T-cell (primary cell): ENCODE results near the gene ZNF680. TPM values are rescaled to one million over a fixed set of nuclear protein-coding genes. Genes with fewer than 3 reads are reported as not detected.

Source experiments
- ATAC-seq, 4 experiments: fragments of 200-7000 bp in 3 of 4; fragments of 150-1000 bp in 1 of 4; cut with Tn5 transposase; replicated peaks in 1 of 4; 1 replicate in 3 of 4; 2 replicates in 1 of 4; pipeline ENCODE4 v1.10.0; 2021; ENCODE audit warnings: moderate library complexity in 3 of 4, mild to moderate bottlenecking in 2 of 4, moderate number of reproducible peaks in 1 of 4
- CTCF ChIA-PET, 2 donors: fragments of 300-600 bp; sonication (Branson Sonifier 250); formaldehyde crosslinking; loops; one replicate each; lab custom pipeline; 2022; ENCODE audit warnings: antibody characterized with exemption in 2 of 2; lab: Charles Lee
- POLR2A ChIA-PET, 2 donors: fragments of 300-600 bp; sonication (Branson Sonifier 250); formaldehyde crosslinking; loops; one replicate each; lab custom pipeline; 2022; ENCODE audit warnings: antibody characterized with exemption in 2 of 2; lab: Charles Lee
- DNase-seq, 35 experiments: peaks; one replicate each; pipeline versions ENCODE4 v3.0.0 to v3.0.0-alpha.2; 2013 to 2023
- H3K27ac ChIP-seq: one replicate; pipeline ENCODE4 v1.5.1; 2013; ENCODE audit warnings: low read length
- H3K27me3 ChIP-seq, 2 experiments: replicated peaks in 1 of 2; 1 replicate in 1 of 2; 2 replicates in 1 of 2; pipeline versions ENCODE4 v1.6.1 to v1.7.0; 2013; ENCODE audit warnings: low read length in 1 of 2, mixed read lengths in 1 of 2; ENCODE audit not compliant: control insufficient read depth in 2 of 2, insufficient read depth in 2 of 2; ENCODE audit errors: extremely low read depth in 1 of 2
- H3K36me3 ChIP-seq, 2 donors: 1 replicate in 1 of 2; 2 replicates in 1 of 2; pipeline versions ENCODE4 v1.6.1 to v1.7.0; 2013; ENCODE audit warnings: low read length in 1 of 2; ENCODE audit not compliant: control insufficient read depth in 2 of 2, insufficient read depth in 1 of 2; ENCODE audit errors: extremely low read depth in 1 of 2
- H3K4me1 ChIP-seq, 2 experiments: 1 replicate in 1 of 2; 2 replicates in 1 of 2; pipeline versions ENCODE4 v1.6.1 to v1.7.0; 2013; ENCODE audit warnings: low read length in 2 of 2, mixed read lengths in 1 of 2; ENCODE audit not compliant: insufficient read depth in 2 of 2, control insufficient read depth in 1 of 2; ENCODE audit errors: extremely low read depth in 1 of 2
- H3K4me3 ChIP-seq, 2 donors: 1 replicate in 1 of 2; 2 replicates in 1 of 2; pipeline versions ENCODE4 v1.5.1 to v1.7.0; 2013; ENCODE audit warnings: mild to moderate bottlenecking in 2 of 2, low read length in 1 of 2, moderate library complexity in 1 of 2; ENCODE audit not compliant: control insufficient read depth in 1 of 2; ENCODE audit errors: extremely low read depth in 1 of 2
- H3K9me3 ChIP-seq: 2 replicates; pipeline ENCODE4 v1.7.0; 2013
- H3K27ac Mint-ChIP-seq, 2 donors: one replicate each; pipeline ENCODE4 v1.8.0; 2020 to 2021; ENCODE audit warnings: mild to moderate bottlenecking in 2 of 2, mixed read lengths in 2 of 2
- H3K27me3 Mint-ChIP-seq, 2 donors: one replicate each; pipeline ENCODE4 v1.8.0; 2021 to 2022; ENCODE audit warnings: mixed read lengths in 2 of 2
- H3K36me3 Mint-ChIP-seq: one replicate; pipeline ENCODE4 v1.8.0; 2021; ENCODE audit warnings: mixed read lengths
- H3K4me1 Mint-ChIP-seq, 3 donors: one replicate each; pipeline ENCODE4 v1.8.0; 2020 to 2022; ENCODE audit warnings: mixed read lengths in 3 of 3, mild to moderate bottlenecking in 1 of 3
- H3K4me3 Mint-ChIP-seq, 3 donors: one replicate each; pipeline ENCODE4 v1.8.0; 2020 to 2022; ENCODE audit warnings: mild to moderate bottlenecking in 3 of 3, mixed read lengths in 3 of 3, moderate library complexity in 3 of 3
- H3K9me3 Mint-ChIP-seq, 3 donors: one replicate each; pipeline ENCODE4 v1.8.0; 2020 to 2022; ENCODE audit warnings: mixed read lengths in 3 of 3
- WGBS: methylation state at CpG from one replicate; pipeline ENCODE4 v1.1.5; 2013; ENCODE audit warnings: missing lambda C conversion rate; ENCODE audit not compliant: insufficient coverage; 5-methylcytosine and 5-hydroxymethylcytosine counted together
- total RNA-seq, 35 experiments: library from RNA in 6 of 35; stranded (reverse) in 6 of 35; fragments of 120-200 nt in 1 of 35; gene quantifications; one replicate each; pipeline versions ENCODE4 v1.2.1 to v1.2.4 and lab custom pipeline; 2013 to 2026

Gene ZNF680
- total RNA-seq, 5 donors from 2014 or later (not counting 1 experiment from before 2014, with no cell fraction given): 9.7 to 16.0 (median 15.0) TPM

- no CpG with 5 or more reads among the region's 1 CpG for WGBS
- no peaks in the 10 kb centered on the region for H3K4me1 Mint-ChIP-seq
- no peaks in the 10 kb centered on the region for H3K9me3 Mint-ChIP-seq
- ChIA-PET POLR2A (no interaction called here), CTCF (no interaction called here)
- Histone ChIP-seq H3K36me3 (no peaks in the 10 kb centered on the region), H3K9me3 (no peaks in the 10 kb centered on the region), H3K4me1 (no peaks in the 10 kb centered on the region), H3K27me3 (no peaks in the 10 kb centered on the region), H3K27ac (no peak overlapping the region), H3K4me3 (no peak overlapping the region)
- DNase-seq: no peak
- no peaks in the 10 kb centered on the region for H3K27me3 Mint-ChIP-seq
- no peaks in the 10 kb centered on the region for H3K36me3 Mint-ChIP-seq
- ATAC-seq: no peak
- no peak overlapping the region for H3K4me3 Mint-ChIP-seq
- no peak overlapping the region for H3K27ac Mint-ChIP-seq
Observed at GRCh38 chr7:64603271-64603670, 40.4 kb upstream of the ZNF680 start.

DNA sequence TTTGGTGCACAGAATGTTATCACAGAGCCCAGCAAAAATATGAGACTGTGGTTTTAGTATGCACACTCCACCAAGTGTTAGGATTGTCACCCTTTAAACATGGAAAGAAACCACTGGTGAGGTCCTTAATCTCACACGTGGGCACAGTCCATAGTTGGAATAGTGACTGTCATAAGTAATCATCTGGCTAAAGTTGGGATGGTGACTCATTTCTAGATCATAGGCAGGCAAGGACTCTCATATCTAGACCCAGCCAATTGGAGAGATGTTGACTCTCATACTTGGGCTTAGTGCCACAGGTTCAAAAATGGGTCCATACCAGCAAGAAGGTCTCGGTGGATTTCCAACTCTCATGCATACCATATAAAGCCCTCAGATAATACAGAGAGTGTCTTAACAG lies 39.6 kb upstream of the ZNF680 start:
- no CpG with 5 or more reads among the region's 2 CpGs for WGBS
- ATAC-seq (no peak), DNase-seq (no peak)
- POLR2A ChIA-PET: no interaction called here
- no peaks in the 10 kb centered on the region for H3K4me1 Mint-ChIP-seq
- no peaks in the 10 kb centered on the region for H3K27me3 ChIP-seq
- no peaks in the 10 kb centered on the region for H3K9me3 ChIP-seq
- H3K9me3 Mint-ChIP-seq: no peaks in the 10 kb centered on the region
- H3K4me3 Mint-ChIP-seq: no peak overlapping the region
- H3K36me3 Mint-ChIP-seq: no peaks in the 10 kb centered on the region
- H3K4me3 ChIP-seq: no peak overlapping the region
- no peaks in the 10 kb centered on the region for H3K4me1 ChIP-seq
- no peaks in the 10 kb centered on the region for H3K27me3 Mint-ChIP-seq
- no peak overlapping the region for H3K27ac ChIP-seq
- H3K36me3 ChIP-seq: no peaks in the 10 kb centered on the region
- H3K27ac Mint-ChIP-seq: no peak overlapping the region
- CTCF ChIA-PET: no interaction called here

- Histone ChIP-seq H3K4me1 (no peaks in the 10 kb centered on the region), H3K27ac (no peak overlapping the region), H3K27me3 (no peaks in the 10 kb centered on the region), H3K36me3 (no peaks in the 10 kb centered on the region), H3K9me3 (no peaks in the 10 kb centered on the region), H3K4me3 (no peak overlapping the region)
- Mint-ChIP-seq H3K27ac (no peak overlapping the region), H3K4me3 (no peak overlapping the region), H3K9me3 (no peaks in the 10 kb centered on the region), H3K27me3 (no peaks in the 10 kb centered on the region), H3K4me1 (no peaks in the 10 kb centered on the region), H3K36me3 (no peaks in the 10 kb centered on the region)
- 57% methylated on average over 2 of the region's 3 CpGs for WGBS
- POLR2A ChIA-PET: no interaction called here
- DNase-seq: no peak
- ATAC-seq: no peak
- CTCF ChIA-PET: no interaction called here
Observed at GRCh38 chr7:64602086-64602485, 39.2 kb upstream of the ZNF680 start.

DNA sequence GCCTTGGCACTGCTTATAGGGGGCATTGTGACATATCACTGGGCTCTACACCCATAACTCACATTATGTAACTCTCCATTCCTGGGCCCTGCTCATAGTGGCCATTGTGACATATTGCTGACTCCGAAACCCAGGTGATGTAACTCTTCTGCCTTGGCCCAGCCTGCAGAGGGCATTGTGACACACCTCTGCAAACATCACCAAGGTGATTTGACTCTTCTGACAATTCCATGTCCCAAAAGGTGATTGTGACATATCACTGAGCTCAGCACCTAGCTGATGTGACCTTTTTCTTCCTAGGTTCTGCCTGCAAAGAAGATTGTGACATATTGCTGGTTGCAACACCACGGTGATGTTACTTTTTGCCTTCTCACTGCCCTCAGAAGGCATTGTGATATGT lies 36.5 kb upstream of the ZNF680 start:
- H3K9me3 Mint-ChIP-seq: no peaks in the 10 kb centered on the region
- Histone ChIP-seq H3K4me1 (no peaks in the 10 kb centered on the region), H3K27ac (no peak overlapping the region), H3K4me3 (no peak overlapping the region), H3K36me3 (no peaks in the 10 kb centered on the region), H3K27me3 (no peaks in the 10 kb centered on the region), H3K9me3 (no peaks in the 10 kb centered on the region)
- no peak for DNase-seq
- ChIA-PET POLR2A (no interaction called here), CTCF (no interaction called here)
- no peak overlapping the region for H3K27ac Mint-ChIP-seq
- no peaks in the 10 kb centered on the region for H3K36me3 Mint-ChIP-seq
- 67% methylated on average over 1 of the region's 2 CpGs for WGBS
- no peak for ATAC-seq
- H3K4me3 Mint-ChIP-seq: no peak overlapping the region
- H3K4me1 Mint-ChIP-seq: no peaks in the 10 kb centered on the region
- no peaks in the 10 kb centered on the region for H3K27me3 Mint-ChIP-seq

DNA sequence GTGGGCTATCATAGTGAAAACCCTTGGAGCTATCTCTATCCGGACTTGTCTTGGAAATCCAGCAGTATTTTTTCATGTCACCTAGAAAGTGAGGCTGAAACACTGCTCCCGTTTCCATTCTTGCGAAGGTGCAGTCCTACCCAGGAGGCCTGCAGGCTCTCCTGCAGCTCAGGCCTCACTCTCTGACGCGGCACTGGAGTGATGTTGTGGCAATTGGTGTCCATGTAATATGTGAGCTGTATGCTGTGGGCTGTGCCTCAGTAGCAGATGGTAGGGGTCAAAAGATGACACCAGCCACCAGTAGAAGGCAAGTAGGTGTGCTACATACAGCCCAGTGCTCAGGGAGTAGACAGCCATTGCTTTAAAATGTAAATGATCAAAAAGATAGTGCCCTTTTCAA lies 28.1 kb upstream of the ZNF680 start:
- Histone ChIP-seq H3K36me3 (no peaks in the 10 kb centered on the region), H3K4me1 (no peaks in the 10 kb centered on the region), H3K27ac (no peak overlapping the region), H3K27me3 (no peaks in the 10 kb centered on the region), H3K4me3 (no peak overlapping the region), H3K9me3 (no peaks in the 10 kb centered on the region)
- Mint-ChIP-seq H3K36me3 (no peaks in the 10 kb centered on the region), H3K27ac (no peak overlapping the region), H3K4me1 (no peaks in the 10 kb centered on the region), H3K4me3 (no peak overlapping the region), H3K27me3 (no peaks in the 10 kb centered on the region), H3K9me3 (peaks cover 0 to 6% (median 4%) of the 10 kb centered on the region in 3 donors)
- ChIA-PET POLR2A (no interaction called here), CTCF (no interaction called here)
- DNase-seq: no peak
- no peak for ATAC-seq
- WGBS: 96% methylated on average over 4 of the region's 5 CpGs

DNA sequence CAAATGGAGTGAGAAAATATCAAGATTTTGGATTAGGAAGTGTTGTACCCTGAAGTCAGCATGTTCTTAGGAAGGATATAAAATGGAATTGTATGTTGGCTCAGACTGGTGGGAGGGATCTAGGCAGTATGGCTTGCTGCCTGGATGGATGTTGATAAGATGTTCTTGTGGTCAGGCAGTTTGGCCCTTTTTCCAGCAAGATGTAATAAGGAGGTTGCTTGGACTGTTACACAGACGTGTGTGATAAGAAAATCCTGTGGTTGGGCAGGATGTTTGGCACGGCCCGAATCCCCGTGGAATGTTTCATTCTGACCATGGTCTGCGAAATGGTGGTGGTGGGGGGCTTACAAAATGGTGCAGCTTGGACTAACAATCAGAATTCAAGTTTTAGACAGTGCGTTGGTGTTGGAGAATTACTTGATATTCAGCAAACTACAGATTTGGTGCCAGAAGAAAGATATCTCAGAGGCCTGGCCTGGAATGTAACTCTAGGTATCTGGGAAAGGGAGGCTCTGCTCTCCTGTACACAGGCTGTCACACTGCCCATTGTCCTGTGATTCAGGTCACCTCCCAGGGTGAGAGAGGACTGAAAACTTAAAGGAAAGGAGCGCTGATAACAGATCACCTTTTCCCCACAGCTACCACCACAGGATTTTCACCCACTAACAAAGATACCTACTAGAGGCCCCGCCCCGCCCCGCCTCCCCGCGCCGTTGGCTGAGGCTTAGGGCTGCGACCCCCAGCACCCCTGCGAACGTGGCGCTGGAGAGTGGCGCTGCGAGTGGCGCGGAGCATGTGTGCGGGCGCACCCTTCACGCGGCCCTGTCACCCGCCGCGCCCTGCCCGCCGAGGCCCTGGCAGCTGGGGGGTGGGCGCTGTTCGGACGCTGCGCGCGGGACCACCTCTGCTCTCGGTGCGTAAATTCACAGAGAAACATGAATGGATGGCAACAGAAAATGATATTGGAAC lies 19.3 kb upstream of the ZNF680 start:
- CTCF ChIA-PET: no interaction called here
- H3K27me3 Mint-ChIP-seq: peaks cover 0 to 5% of the 10 kb centered on the region in 2 donors

More for the DNA sequence above, 19.3 kb upstream of the ZNF680 start:
- Histone ChIP-seq H3K4me3 (no peak overlapping the region), H3K9me3 (no peaks in the 10 kb centered on the region), H3K4me1 (no peaks in the 10 kb centered on the region), H3K27ac (no peak overlapping the region), H3K27me3 (no peaks in the 10 kb centered on the region), H3K36me3 (no peaks in the 10 kb centered on the region)
- Mint-ChIP-seq H3K36me3 (no peaks in the 10 kb centered on the region), H3K9me3 (peaks cover 0 to 3% (median 0%) of the 10 kb centered on the region in 3 donors), H3K27ac (no peak overlapping the region), H3K4me1 (no peaks in the 10 kb centered on the region), H3K4me3 (no peak overlapping the region)
- WGBS: 93% methylated on average over 25 of the region's 38 CpGs
- POLR2A ChIA-PET: no interaction called here
- ATAC-seq: no peak
- DNase-seq: no peak
